ENCODE measurements around the gene KCMF1. TPM values are rescaled to one million over a fixed set of nuclear protein-coding genes. Genes with fewer than 3 reads are reported as not detected.

The KCMF1 gene
- total RNA-seq, 1 experiment from 2014 or later = 163 TPM

- no peak for DNase-seq (ENCODE audit: low read depth, low spot score)
Measured at GRCh38 chr2:84991404-84992160, 20.6 kb downstream of the KCMF1 start.

DNA sequence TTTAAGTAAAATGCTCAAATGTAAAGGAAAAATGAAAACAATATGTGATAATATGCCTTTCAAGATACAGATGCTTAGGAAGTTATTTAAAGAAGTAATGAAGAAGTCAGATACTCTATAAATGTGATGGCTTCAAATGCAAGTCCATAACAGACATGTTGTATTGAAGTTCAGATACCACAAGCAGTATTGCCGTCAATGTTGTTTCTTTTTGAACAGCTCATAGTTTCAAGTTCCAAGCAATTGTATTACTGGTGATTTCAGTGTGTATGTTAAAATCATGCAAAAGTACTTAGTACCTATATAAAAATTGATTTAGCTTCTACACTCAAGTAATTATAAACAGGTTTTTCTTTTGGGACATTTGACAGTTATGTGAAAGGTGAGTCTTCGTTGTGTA, 24.9 kb downstream of the KCMF1 start:
- no peak overlapping the region for H3K27ac ChIP-seq (ENCODE audit: low read length)

More at GRCh38 chr2:84991404-84992160, 20.6 kb downstream of the KCMF1 start:
- CTCF ChIA-PET = no interaction called here
- BruUV-seq (replicated peaks) = TSS peak; percentile 3
- no peaks in the 10 kb centered on the region for H3K27me3 ChIP-seq (ENCODE audit: control insufficient read depth, insufficient read depth, low read length)
- intact Hi-C loops (cut with micrococcal nuclease; ENCODE audit: unreplicated experiment) = no loop called here
- TF ChIP-seq, protein P1, sequence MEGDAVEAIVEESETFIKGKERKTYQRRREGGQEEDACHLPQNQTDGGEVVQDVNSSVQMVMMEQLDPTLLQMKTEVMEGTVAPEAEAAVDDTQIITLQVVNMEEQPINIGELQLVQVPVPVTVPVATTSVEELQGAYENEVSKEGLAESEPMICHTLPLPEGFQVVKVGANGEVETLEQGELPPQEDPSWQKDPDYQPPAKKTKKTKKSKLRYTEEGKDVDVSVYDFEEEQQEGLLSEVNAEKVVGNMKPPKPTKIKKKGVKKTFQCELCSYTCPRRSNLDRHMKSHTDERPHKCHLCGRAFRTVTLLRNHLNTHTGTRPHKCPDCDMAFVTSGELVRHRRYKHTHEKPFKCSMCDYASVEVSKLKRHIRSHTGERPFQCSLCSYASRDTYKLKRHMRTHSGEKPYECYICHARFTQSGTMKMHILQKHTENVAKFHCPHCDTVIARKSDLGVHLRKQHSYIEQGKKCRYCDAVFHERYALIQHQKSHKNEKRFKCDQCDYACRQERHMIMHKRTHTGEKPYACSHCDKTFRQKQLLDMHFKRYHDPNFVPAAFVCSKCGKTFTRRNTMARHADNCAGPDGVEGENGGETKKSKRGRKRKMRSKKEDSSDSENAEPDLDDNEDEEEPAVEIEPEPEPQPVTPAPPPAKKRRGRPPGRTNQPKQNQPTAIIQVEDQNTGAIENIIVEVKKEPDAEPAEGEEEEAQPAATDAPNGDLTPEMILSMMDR (IDR thresholded peaks at IDR 0.05) = no peak
- TF ChIP-seq TCF7L2 (IDR thresholded peaks at IDR 0.05; ENCODE audit: low read depth, low read length) = no peak
- no peak for TF ChIP-seq POLR2AphosphoS5 (IDR thresholded peaks at IDR 0.05; ENCODE audit: low read depth, low read length)
- TF ChIP-seq SIN3A (IDR thresholded peaks at IDR 0.05; ENCODE audit: borderline replicate concordance, insufficient read depth, low read depth, low read length) = no peak
- no peak for TF ChIP-seq REST (IDR thresholded peaks at IDR 0.05; ENCODE audit: insufficient read depth in 1 of 2, low read depth in 2 of 2, low read length in 1 of 2)
- H3K4me1 ChIP-seq (ENCODE audit: control insufficient read depth, insufficient read depth, low read length) = peaks cover 22% of the 10 kb centered on the region
- H3K9me3 ChIP-seq (ENCODE audit: control insufficient read depth, insufficient read depth, low read depth, low read length) = no peaks in the 10 kb centered on the region
- POLR2A ChIA-PET = no interaction called here
- in situ Hi-C loops (cut with HindIII; ENCODE audit: low pct_unique_long_range_greater_than_20kb, low sequenced_read_pairs) = no loop called here
- peak; percentile 57 for ATAC-seq
- no peak overlapping the region for H3K4me3 ChIP-seq (ENCODE audit: low read depth in 2 of 2, low read length in 2 of 2)
- no peaks in the 10 kb centered on the region for H3K36me3 ChIP-seq (ENCODE audit: control insufficient read depth, insufficient read depth, low read length)
- H3K27ac ChIP-seq (ENCODE audit: low read length) = no peak overlapping the region

More for the DNA sequence above, 24.9 kb downstream of the KCMF1 start:
- ATAC-seq (no peak), DNase-seq (ENCODE audit: low read depth, low spot score) (no peak)
- BruUV-seq (replicated peaks) = no TSS peak
- H3K4me1 ChIP-seq (ENCODE audit: control insufficient read depth, insufficient read depth, low read length) = peaks cover 25% of the 10 kb centered on the region
- no peak overlapping the region for H3K4me3 ChIP-seq (ENCODE audit: low read depth in 2 of 2, low read length in 2 of 2)
- no peak for TF ChIP-seq TCF7L2 (IDR thresholded peaks at IDR 0.05; ENCODE audit: low read depth, low read length)
- TF ChIP-seq REST (IDR thresholded peaks at IDR 0.05; ENCODE audit: insufficient read depth in 1 of 2, low read depth in 2 of 2, low read length in 1 of 2) = no peak
- no peak for TF ChIP-seq POLR2AphosphoS5 (IDR thresholded peaks at IDR 0.05; ENCODE audit: low read depth, low read length)
- TF ChIP-seq, protein P1 (IDR thresholded peaks at IDR 0.05) = no peak
- no peak for TF ChIP-seq SIN3A (IDR thresholded peaks at IDR 0.05; ENCODE audit: borderline replicate concordance, insufficient read depth, low read depth, low read length)
- no peaks in the 10 kb centered on the region for H3K9me3 ChIP-seq (ENCODE audit: control insufficient read depth, insufficient read depth, low read depth, low read length)
- no peaks in the 10 kb centered on the region for H3K36me3 ChIP-seq (ENCODE audit: control insufficient read depth, insufficient read depth, low read length)
- intact Hi-C loops (cut with micrococcal nuclease; ENCODE audit: unreplicated experiment) (loop anchor here (2.0 kb wide), 1 partner anchor 17 kb away; no protein-coding TSS in a partner anchor), in situ Hi-C loops (cut with HindIII; ENCODE audit: low pct_unique_long_range_greater_than_20kb, low sequenced_read_pairs) (no loop called here)
- CTCF ChIA-PET = no interaction called here
- POLR2A ChIA-PET = no interaction called here
- H3K27me3 ChIP-seq (ENCODE audit: control insufficient read depth, insufficient read depth, low read length) = no peaks in the 10 kb centered on the region
